Spleen (tissue), 11 donors: Measurements from ENCODE around the gene RGS14. TPM values are rescaled to one million over a fixed set of nuclear protein-coding genes. Genes with fewer than 3 reads are reported as not detected.
A peak's percentile ranks its signal among the peaks of the same experiment; 100 is the strongest.
"Not testable (repeated sequence)": the region's sequence is repeated elsewhere in the genome, so short reads cannot be mapped to it uniquely, and the experiment has no call there.

Experiments
- DNase-seq: peaks from one replicate; pipeline ENCODE4 v3.0.0-alpha.2; 2020
- H3K27ac ChIP-seq, 8 donors: fragments of 200-600 bp; sonication (generic) in 7 of 8; 1 replicate in 4 of 8; 2 replicates in 4 of 8; pipeline versions ENCODE4 v1.5.0 to v1.8.0; 2016 to 2021; ENCODE audit warnings: inconsistent platforms in 4 of 8, mild to moderate bottlenecking in 4 of 8, moderate library complexity in 1 of 8
- H3K27me3 ChIP-seq, 7 donors: fragments of 200-600 bp; sonication (generic) in 6 of 7; replicated peaks in 1 of 7; 1 replicate in 4 of 7; 2 replicates in 3 of 7; pipeline versions ENCODE4 v1.5.0 to v1.8.0; 2016 to 2021; ENCODE audit warnings: inconsistent platforms in 3 of 7, mild to moderate bottlenecking in 1 of 7
- H3K36me3 ChIP-seq, 6 donors: fragments of 200-600 bp; sonication (generic) in 5 of 6; 1 replicate in 4 of 6; 2 replicates in 2 of 6; pipeline versions ENCODE4 v1.5.0 to v1.8.0; 2016 to 2021; ENCODE audit warnings: inconsistent platforms in 2 of 6
- H3K4me1 ChIP-seq, 6 donors: fragments of 200-600 bp; sonication (generic) in 5 of 6; 1 replicate in 3 of 6; 2 replicates in 3 of 6; pipeline versions ENCODE4 v1.5.0 to v1.8.0; 2016 to 2021; ENCODE audit warnings: inconsistent platforms in 3 of 6
- H3K4me3 ChIP-seq, 8 donors: fragments of 200-600 bp; sonication (generic) in 7 of 8; 1 replicate in 4 of 8; 2 replicates in 4 of 8; pipeline versions ENCODE4 v1.5.0 to v1.8.0; 2016 to 2021; ENCODE audit warnings: inconsistent platforms in 4 of 8, mild to moderate bottlenecking in 4 of 8, moderate library complexity in 2 of 8
- H3K9me3 ChIP-seq, 8 donors: fragments of 200-600 bp; sonication (generic) in 7 of 8; 1 replicate in 4 of 8; 2 replicates in 4 of 8; pipeline versions ENCODE4 v1.5.0 to v1.8.0; 2016 to 2021; ENCODE audit warnings: inconsistent platforms in 4 of 8
- CTCF ChIP-seq, 11 experiments: fragments of 200-600 bp in 7 of 11; fragments of 450-650 bp in 4 of 11; sonication (generic) in 4 of 11; IDR thresholded peaks in 8 of 11; conservative IDR thresholded peaks in 3 of 11; 1 replicate in 7 of 11; 2 replicates in 4 of 11; pipeline versions ENCODE4 v1.4.0 to v1.8.0; 2016 to 2021; ENCODE audit warnings: antibody characterized with exemption in 11 of 11, inconsistent platforms in 4 of 11, mild to moderate bottlenecking in 1 of 11
- POLR2A ChIP-seq, 3 donors: fragments of 450-650 bp; IDR thresholded peaks; one replicate each; pipeline ENCODE4 v1.5.1; 2017; ENCODE audit warnings: antibody characterized with exemption in 3 of 3, mild to moderate bottlenecking in 1 of 3
- POLR2AphosphoS5 ChIP-seq, 3 donors: sonication (generic); formaldehyde crosslinking; IDR thresholded peaks; one replicate each; pipeline ENCODE4 v1.5.1; 2017; ENCODE audit warnings: antibody characterized with exemption in 3 of 3
- WGBS, 5 donors: extraction: QIAGEN DNeasy Blood & Tissue Kit in 3 of 5; methylation state at CpG; one replicate each; pipeline versions ENCODE4 v1.1.5 to v1.1.7; 2013 to 2018; 5-methylcytosine and 5-hydroxymethylcytosine counted together
- intact Hi-C: fragments of 100-400 bp; cut with DNase I; formaldehyde crosslinking; loops from one replicate; pipeline ENCODE4 v1.15.0; 2023; ENCODE audit warnings: low total_unique reads
- polyA plus RNA-seq, 3 donors: library from polyadenylated mRNA; stranded (reverse); fragments of 200-250 nt; gene quantifications; one replicate each; pipeline ENCODE4 v1.2.1, GENCODE V29; 2013
- total RNA-seq, 7 donors: library from RNA; depleted of rRNA in 3 of 7; stranded (reverse); fragments of >200 nt in 3 of 7; fragmentation: NEBNext Ultra II Directional in 4 of 7; extraction: Animal tissue kit (Norgen Biotek cat#: 25700) in 4 of 7; gene quantifications; one replicate each; pipeline versions ENCODE4 v1.1.0 to v1.2.1, GENCODE V29; 2016 to 2021
- donor health status: healthy with polysubstance abuse.
- donor health status: DM: no; HTN: no; CAD: no; lungs with moderate emphysema.
- donor health status: DM: no; HTN: no; CAD: no.
- donor health status: Bipolar disorder and iron deficiency.
- donor health status: healthy.
- donor health status: DM: no; HTN: no; CAD: no.
- donor health status: DM: yes; HTN: yes; CAD: no.

Gene RGS14
- total and polyA plus RNA-seq, 10 donors, result 45.3 to 111 (median 76.9) TPM

DNA sequence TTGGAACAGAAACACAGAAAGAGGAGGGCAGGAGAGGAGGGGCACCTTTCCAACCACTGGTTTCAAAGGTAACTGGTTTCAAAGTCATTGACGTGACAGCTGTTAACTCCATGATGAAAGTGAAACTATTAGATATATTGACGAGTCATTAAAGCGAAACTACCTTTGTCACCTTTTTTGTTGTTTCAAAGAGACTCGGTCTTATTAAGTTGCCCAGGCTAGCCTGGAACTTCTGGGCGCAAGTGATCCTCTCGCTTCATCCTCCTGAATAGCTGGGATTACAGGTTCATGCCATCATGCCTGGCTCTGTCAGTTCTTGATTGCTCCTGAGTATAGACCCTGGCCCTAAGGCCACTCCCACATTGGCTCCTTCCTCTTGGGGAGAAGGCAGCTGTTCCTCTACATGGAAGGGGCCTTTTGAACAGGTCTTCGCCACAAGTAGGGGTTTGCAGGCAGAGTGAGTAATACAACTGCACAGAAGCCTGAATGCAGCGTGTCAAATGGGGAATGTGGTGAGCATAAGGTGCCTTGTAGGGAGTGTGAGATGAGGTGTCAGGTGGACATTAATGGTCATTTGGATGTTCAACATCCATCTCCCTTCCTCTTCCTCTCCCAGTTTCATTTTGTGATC is 55.0 kb downstream of the RGS14 start:
- intact Hi-C loops, result no loop called here
- WGBS, 5 donors, result 67 to 80% (median 73%) methylated on average over 8 of the region's 8 CpGs
- H3K4me3 ChIP-seq, result peak overlapping the region in 1 of 8 donors; percentile 36

GRCh38 chr5:177414481-177414880 is 56.8 kb downstream of the RGS14 start:
- DNase-seq, result no peak
- Histone ChIP-seq H3K4me1 (peaks cover 0 to 66% (median 14%) of the 10 kb centered on the region in 6 donors), H3K4me3 (no peak overlapping the region), H3K9me3 (no peaks in the 10 kb centered on the region), H3K36me3 (no peaks in the 10 kb centered on the region), H3K27ac (no peak overlapping the region), H3K27me3 (no peaks in the 10 kb centered on the region)
- intact Hi-C loops, result no loop called here
- 82 to 93% (median 91%) methylated on average over 3 of the region's 3 CpGs for WGBS, 5 donors
- no peak for TF ChIP-seq CTCF (IDR thresholded peaks at IDR 0.05 in 8 of 11, conservative IDR thresholded peaks at IDR 0.05 in 3 of 11)
- TF ChIP-seq POLR2AphosphoS5 (IDR thresholded peaks at IDR 0.05), result no peak
- TF ChIP-seq POLR2A (IDR thresholded peaks at IDR 0.05), result no peak

More for the DNA sequence above, 55.0 kb downstream of the RGS14 start:
- Histone ChIP-seq H3K9me3 (no peaks in the 10 kb centered on the region), H3K27ac (peak overlapping the region in 7 of 8 donors; percentile 20 to 83 (median 67)), H3K4me1 (peaks cover 0 to 59% (median 14%) of the 10 kb centered on the region in 6 donors), H3K36me3 (no peaks in the 10 kb centered on the region), H3K27me3 (no peaks in the 10 kb centered on the region)
- TF ChIP-seq POLR2AphosphoS5 (IDR thresholded peaks at IDR 0.05) (no peak), CTCF (IDR thresholded peaks at IDR 0.05 in 8 of 11, conservative IDR thresholded peaks at IDR 0.05 in 3 of 11) (no peak), POLR2A (IDR thresholded peaks at IDR 0.05) (no peak)
- DNase-seq, result no peak

DNA sequence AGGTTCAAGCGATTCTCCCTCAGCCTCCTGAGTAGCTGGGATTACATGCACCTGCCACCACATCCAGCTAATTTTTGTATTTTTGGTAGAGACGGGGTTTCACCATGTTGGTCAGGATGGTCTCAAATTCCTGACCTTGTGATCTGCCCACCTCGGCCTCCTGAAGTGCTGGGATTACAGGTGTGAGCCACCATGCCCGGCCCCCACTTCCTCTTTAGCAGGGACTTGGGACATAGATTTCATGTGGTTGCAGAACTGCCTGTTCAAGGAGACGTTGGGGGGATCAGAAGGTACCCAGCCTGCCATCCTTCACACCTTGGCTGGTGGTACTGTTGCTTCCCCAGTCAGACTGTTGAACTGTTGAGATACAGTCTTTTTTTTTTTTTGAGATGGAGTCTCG is 59.4 kb downstream of the RGS14 start:
- H3K4me3 ChIP-seq, intact Hi-C loops, H3K36me3 ChIP-seq, H3K27me3 ChIP-seq, H3K9me3 ChIP-seq, DNase-seq: not testable (repeated sequence)
- Histone ChIP-seq H3K27ac (peak overlapping the region in 2 of 8 donors; percentile 57 to 69), H3K4me1 (peaks cover 0 to 52% (median 12%) of the 10 kb centered on the region in 6 donors)
- WGBS, 5 donors, result 66 to 77% (median 71%) methylated on average over 6 of the region's 6 CpGs

- TF ChIP-seq CTCF (IDR thresholded peaks at IDR 0.05 in 8 of 11, conservative IDR thresholded peaks at IDR 0.05 in 3 of 11), result no peak
- no peak for TF ChIP-seq POLR2A (IDR thresholded peaks at IDR 0.05)
- TF ChIP-seq POLR2AphosphoS5 (IDR thresholded peaks at IDR 0.05), result peak in 1 of 3 donors; percentile 20
- no peaks in the 10 kb centered on the region for H3K27me3 ChIP-seq
- peak overlapping the region in 2 of 8 donors; percentile 21 to 59 for H3K27ac ChIP-seq
- 65 to 86% (median 84%) methylated on average over 3 of the region's 3 CpGs for WGBS, 5 donors
- DNase-seq, result no peak
- no peak overlapping the region for H3K4me3 ChIP-seq
- no peaks in the 10 kb centered on the region for H3K9me3 ChIP-seq
- no peaks in the 10 kb centered on the region for H3K36me3 ChIP-seq
- peaks cover 0 to 41% (median 6%) of the 10 kb centered on the region in 6 donors for H3K4me1 ChIP-seq
- intact Hi-C loops, result no loop called here
Observed at GRCh38 chr5:177419046-177419445, 61.3 kb downstream of the RGS14 start.

DNA sequence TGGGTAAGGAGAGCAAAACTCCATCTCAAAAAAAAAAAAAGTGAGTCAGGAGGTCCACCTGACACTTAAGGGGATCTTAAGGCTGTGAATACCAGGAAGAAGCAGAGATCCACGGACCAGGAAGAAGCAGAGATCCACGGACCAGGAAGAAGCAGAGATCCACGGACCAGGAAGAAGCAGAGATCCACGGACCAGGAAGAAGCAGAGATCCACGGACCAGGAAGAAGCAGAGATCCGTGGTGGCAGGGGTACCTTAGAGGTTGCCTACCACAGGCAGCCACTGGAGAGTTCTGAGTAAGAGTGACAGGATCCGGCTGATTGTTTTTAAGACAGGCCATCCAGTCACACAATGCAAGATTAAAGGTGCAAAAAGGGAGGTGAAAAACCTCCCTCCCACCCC is 62.7 kb downstream of the RGS14 start:
- 70 to 90% (median 73%) methylated on average over 6 to 7 of the region's 7 CpGs for WGBS, 5 donors
- H3K36me3 ChIP-seq, intact Hi-C loops: not testable (repeated sequence)

More for the DNA sequence above, 62.7 kb downstream of the RGS14 start:
- not testable (repeated sequence) for H3K9me3 ChIP-seq, DNase-seq, H3K27me3 ChIP-seq, H3K27ac ChIP-seq, H3K4me3 ChIP-seq
- H3K4me1 ChIP-seq, result peaks cover 3 to 45% (median 12%) of the 10 kb centered on the region in 6 donors
